Measurements from ENCODE around the gene CWC15. TPM values are rescaled to one million over a fixed set of nuclear protein-coding genes. Genes with fewer than 3 reads are reported as not detected.
"Not testable (repeated sequence)": the region's sequence is repeated elsewhere in the genome, so short reads cannot be mapped to it uniquely, and the experiment has no call there.

CWC15 gene
- total RNA-seq, 3 donors from 2014 or later = 94.2 to 110 (median 95.1) TPM

DNA sequence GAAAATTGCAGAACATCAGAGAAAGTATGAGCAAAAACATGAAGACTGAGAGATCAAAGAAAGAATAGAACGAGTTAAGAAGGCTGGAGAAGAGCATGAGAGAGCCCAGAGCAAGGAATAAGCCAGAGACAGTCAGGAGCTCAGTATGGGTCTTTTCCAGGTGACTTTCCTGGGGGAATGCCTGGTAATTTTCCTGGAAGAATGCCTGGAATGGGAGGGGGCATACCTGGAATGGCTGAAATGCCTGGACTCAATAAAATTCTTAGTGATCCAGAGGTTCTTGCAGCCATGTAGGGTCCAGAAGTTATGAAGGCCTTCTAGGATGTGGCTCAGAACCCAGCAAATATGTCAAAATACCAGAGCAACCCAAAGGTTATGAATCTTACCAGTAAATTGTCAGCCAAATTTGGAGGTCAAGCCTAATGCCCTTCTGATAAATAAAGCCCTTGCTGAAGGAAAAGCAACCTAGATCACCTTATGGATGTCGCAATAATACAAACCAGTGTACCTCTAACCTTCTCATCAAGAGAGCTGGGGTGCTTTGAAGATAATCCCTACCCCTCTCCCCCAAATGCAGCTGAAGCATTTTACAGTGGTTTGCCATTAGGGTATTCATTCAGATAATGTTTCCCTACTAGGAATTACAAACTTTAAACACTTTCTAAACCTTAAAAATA is 59.5 kb downstream of the CWC15 start:
- ATAC-seq = not testable (repeated sequence)

DNA sequence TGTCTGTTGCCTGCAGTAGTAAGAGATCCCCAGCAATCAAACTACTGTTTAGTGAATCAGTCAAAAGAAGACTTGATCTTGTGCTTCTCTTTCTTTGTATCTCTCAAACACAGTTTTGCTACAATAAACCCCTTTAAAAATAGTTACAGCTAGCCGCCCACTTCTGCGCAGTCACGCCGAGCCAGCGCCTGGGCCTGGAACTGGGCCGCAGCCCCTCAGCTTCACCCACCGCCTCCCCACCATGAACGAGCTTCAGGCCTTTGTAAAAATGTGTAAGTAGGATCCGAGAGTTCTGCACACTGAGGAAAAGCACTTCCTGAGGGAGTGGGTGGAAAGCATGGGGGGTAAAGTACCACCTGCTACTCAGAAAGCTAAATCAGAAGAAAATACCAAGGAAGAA is 60.5 kb downstream of the CWC15 start:
- no peak for DNase-seq
- H3K4me1 Mint-ChIP-seq (ENCODE audit: low read depth) = no peaks in the 10 kb centered on the region
- no peaks in the 10 kb centered on the region for H3K9me3 Mint-ChIP-seq
- H3K36me3 Mint-ChIP-seq (ENCODE audit: insufficient read depth) = peaks cover 2% of the 10 kb centered on the region
- ATAC-seq = no peak
- no peaks in the 10 kb centered on the region for H3K27me3 Mint-ChIP-seq (ENCODE audit: low read depth)
- H3K4me3 Mint-ChIP-seq = no peak overlapping the region

More for the DNA sequence above, 59.5 kb downstream of the CWC15 start:
- not testable (repeated sequence) for H3K4me1 Mint-ChIP-seq (ENCODE audit: low read depth); H3K9me3 Mint-ChIP-seq; H3K36me3 Mint-ChIP-seq (ENCODE audit: insufficient read depth); DNase-seq; H3K4me3 Mint-ChIP-seq; H3K27me3 Mint-ChIP-seq (ENCODE audit: low read depth)

Other genes with a start within 250 kb of the CWC15 start
- under 1 TPM; 0.25 to 0.73 (median 0.69) TPM for gene AMOTL1, start 205.2 kb downstream of the CWC15 start, total RNA-seq
- 1 to 10 TPM in 1 of 3 donors, under 1 TPM in 2; 0.76 to 1.1 (median 0.90) TPM for gene KDM4D, start 153 bp upstream of the CWC15 start, total RNA-seq
- gene KDM4E, start 51.7 kb upstream of the CWC15 start, total RNA-seq = not detected
- not detected for gene KDM4F, start 75.9 kb upstream of the CWC15 start, total RNA-seq
- 10 to 100 TPM; 51.7 to 63.4 (median 56.1) TPM for gene SRSF8, start 93.4 kb upstream of the CWC15 start, total RNA-seq
- gene ENDOD1, start 116.3 kb upstream of the CWC15 start, total RNA-seq = 10 to 100 TPM; 15.1 to 30.4 (median 21.0) TPM